GM12864 (cell line): ENCODE measurements around the gene GALNT3.

Source experiments
- DNase-seq: peaks from one replicate; pipeline ENCODE4 v3.0.0-alpha.2; 2011; ENCODE audit warnings: low read depth
- H3K4me3 ChIP-seq: 2 replicates; pipeline ENCODE4 v1.5.1; 2011; ENCODE audit warnings: mild to moderate bottlenecking, low read depth, low read length, control low read depth
- TF ChIP-seq, protein P1 (sequence below): IDR thresholded peaks from 2 replicates; pipeline ENCODE4 v1.5.1; 2011; ENCODE audit warnings: low read depth, mild to moderate bottlenecking, moderate library complexity, low read length, control low read depth, inconsistent platforms; ENCODE audit errors: missing control alignments

GALNT3 gene

DNA sequence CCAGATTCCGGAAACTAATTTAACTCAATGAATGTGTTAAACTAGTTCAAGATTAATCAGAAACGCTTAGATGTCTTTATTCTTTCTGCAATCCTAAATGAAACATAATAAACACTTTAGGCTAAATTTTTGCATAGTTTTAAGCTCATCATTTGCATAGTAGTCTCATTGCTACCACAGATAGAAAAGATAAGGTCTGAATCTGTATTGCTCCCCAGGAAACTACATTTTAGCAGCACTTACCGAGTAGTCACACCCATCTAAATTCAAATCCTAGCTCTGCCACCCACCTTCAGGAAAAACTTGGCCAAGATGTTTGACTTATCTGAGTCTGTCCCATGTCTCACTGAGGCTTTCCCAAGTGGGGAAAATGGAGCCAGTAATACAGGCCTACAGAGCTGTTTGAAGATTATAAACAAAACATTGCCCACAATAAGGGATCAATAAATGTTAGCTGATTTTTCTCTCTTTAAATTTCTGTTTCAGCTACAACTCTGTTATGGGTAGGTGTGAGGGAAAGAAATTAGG is 87.0 kb downstream of the GALNT3 start:
- TF ChIP-seq, protein P1, sequence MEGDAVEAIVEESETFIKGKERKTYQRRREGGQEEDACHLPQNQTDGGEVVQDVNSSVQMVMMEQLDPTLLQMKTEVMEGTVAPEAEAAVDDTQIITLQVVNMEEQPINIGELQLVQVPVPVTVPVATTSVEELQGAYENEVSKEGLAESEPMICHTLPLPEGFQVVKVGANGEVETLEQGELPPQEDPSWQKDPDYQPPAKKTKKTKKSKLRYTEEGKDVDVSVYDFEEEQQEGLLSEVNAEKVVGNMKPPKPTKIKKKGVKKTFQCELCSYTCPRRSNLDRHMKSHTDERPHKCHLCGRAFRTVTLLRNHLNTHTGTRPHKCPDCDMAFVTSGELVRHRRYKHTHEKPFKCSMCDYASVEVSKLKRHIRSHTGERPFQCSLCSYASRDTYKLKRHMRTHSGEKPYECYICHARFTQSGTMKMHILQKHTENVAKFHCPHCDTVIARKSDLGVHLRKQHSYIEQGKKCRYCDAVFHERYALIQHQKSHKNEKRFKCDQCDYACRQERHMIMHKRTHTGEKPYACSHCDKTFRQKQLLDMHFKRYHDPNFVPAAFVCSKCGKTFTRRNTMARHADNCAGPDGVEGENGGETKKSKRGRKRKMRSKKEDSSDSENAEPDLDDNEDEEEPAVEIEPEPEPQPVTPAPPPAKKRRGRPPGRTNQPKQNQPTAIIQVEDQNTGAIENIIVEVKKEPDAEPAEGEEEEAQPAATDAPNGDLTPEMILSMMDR: no peak
- H3K4me3 ChIP-seq: no peak overlapping the region
- DNase-seq: no peak

DNA sequence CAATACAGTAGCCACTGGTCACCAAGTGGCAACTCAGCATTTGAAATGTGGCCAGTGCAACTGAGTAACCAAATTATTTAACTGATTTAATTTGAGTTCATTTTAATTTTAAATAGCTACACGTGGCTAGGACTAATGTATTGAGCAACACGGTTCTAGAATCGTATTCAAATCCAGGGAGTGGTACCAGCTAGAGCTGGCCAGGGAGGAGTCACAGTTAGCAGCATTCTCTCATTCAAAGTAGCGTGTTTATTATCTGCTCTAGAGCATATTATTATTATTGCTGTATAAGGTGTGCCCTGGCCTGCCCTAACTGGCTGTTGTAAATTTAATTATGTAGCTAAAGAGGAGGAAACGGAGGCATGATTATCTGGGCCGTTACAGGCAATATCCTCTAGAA is 92.9 kb downstream of the GALNT3 start:
- DNase-seq: no peak
- H3K4me3 ChIP-seq: no peak overlapping the region
- TF ChIP-seq, protein P1: no peak

DNA sequence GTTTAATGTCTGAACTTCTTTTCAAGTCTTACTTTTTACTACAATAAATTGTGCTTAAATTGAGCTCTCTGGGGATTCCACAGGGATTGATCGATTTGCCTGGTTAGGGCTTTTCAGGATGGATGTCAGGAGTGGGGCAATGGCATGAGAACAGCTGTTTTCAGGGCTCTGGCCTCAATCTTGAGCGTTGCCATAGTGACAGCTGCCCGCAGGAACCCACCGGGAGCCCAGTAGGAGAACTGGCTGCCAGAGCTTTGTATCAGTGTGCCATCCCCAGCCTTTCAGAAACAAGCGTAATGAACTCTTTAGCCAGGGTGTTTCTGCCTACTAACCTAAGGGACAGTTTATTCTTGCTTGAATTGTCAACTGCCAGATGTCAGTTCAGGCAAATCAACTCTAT is 93.5 kb downstream of the GALNT3 start:
- no peak for DNase-seq
- no peak overlapping the region for H3K4me3 ChIP-seq
- TF ChIP-seq, protein P1: no peak

DNA sequence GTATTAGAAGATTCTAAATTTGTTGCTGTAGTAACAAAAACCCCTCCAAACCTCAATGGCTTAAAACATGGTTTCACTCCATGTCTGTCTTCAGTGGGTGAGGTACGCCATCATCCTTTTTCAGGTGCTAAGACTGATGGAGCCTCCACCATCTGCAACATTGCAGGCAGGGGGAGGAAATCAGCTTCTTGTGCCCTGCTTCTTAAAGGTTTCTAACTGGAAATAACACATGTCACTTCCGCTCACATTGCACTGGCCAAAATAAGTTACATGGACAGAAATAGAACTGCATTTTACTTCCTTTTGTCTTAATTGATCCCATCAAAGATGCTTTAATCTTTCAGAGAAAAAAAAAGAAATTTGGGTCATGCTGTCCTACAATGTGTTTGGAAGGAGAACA is 94.1 kb downstream of the GALNT3 start:
- H3K4me3 ChIP-seq: no peak overlapping the region
- no peak for DNase-seq
- TF ChIP-seq, protein P1: no peak

DNA sequence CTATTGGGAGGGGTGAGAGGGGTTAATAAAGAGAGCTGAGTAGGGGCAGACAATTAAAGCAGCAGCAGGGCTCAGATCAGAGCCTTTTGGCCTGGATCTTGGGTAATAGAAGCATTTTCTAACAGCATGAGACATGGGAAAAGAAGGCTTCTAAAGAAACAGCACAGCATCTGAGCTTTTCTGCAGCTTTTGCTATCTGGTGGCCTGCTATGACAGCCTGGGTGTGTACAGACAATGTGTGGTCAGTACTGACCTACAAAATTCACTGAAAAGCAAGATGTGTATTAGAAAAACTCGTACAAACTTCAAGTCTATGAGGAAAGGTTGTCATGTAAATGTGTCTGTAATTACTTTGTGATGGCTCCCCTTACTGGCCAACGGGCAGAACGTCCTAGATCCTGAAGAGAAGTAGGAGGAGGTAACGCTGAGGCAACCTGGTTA is 95.6 kb downstream of the GALNT3 start:
- TF ChIP-seq, protein P1: peak; percentile 49
- DNase-seq: no peak
- H3K4me3 ChIP-seq: no peak overlapping the region

DNA sequence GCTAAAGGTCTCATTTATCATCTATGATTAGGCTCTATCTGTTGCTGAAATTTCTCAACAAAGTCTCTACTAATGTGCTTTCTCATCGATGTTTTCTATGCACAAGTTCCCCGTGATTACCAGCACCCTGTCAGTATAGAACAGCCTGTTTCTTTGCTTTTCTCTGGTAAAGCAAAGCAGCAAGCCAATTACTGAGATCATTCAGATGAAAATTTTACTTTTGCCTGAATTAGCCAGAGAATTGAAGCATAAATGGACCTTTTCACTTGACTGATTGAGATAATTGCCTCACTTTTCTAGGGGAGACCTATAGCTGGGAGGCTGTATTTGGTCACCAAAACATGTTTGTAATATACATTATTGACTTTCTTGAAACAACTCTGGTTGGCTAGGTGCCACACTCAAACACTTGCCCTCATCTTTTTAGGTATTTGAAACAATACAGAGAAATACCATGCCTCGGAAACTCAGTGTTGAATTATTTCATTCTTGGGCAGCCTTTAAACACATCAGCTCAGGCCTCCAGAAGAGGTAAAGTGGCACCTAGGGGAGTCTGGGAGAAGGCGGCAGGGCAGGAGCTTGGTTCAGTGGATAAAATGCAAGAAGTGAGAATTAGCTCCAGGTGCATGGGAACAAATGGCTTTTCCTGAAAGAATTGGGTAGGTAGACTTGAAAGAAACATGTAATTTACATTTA is 96.2 kb downstream of the GALNT3 start:
- DNase-seq: no peak

More for the DNA sequence above, 96.2 kb downstream of the GALNT3 start:
- H3K4me3 ChIP-seq: no peak overlapping the region
- TF ChIP-seq, protein P1: no peak
